Measurements from ENCODE around the gene NFKBIB.

- no peak for TF ChIP-seq CTCF (IDR thresholded peaks at IDR 0.05; ENCODE audit: low read length)
- no peak for TF ChIP-seq EZH2 (optimal IDR thresholded peaks at IDR 0.05; ENCODE audit: low read depth, low read length)
Measured at GRCh38 chr19:38900743-38901190, 998 bp downstream of the NFKBIB start.
